NCI-H524 treated with DMSO at 0.1 percent for 48 hours (cell line): Measurements from ENCODE around the gene PRAC1.
A peak's percentile ranks its signal among the peaks of the same experiment; 100 is the strongest.

Source experiments
- DNase-seq: peaks from one replicate; lab custom pipeline; 2025; lab: John Stamatoyannopoulos, UW

PRAC1 gene

GRCh38 chr17:48704361-48705248 lies 17.7 kb downstream of the PRAC1 start:
- peak; percentile 20 for DNase-seq

DNA sequence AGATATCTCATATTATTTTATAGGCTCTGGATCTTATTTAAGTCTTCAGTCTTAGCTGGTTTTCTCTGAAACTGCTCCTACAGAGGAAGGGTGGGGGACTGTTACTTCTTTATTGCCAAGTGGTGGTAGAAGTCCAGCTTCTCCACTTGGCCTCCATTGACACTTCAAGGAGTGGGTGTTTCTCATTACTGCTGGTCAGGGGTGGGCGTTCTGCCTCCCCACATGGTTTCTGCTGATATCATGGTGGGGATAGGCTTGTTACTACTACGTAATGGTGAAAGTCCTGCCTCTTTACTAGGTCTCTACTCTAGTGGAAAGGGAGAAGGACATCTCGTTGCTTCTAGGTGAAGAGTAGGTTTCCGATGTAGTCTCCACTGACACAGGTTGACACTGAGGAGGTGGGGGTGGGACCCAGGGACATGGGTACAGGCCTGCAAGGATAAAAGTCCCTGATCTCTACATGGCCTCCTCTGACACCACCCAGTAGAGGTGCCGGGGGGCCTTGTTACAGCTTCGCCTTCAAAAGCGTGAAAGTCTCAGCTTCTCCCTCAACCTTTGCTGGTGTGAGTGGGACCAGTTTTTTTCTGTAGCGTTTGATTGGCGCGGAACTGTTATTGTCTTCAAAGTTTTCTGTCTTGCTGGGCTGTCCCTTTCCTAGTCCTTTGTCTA lies 20.3 kb downstream of the PRAC1 start:
- no peak for DNase-seq

- no peak for DNase-seq
Measured at GRCh38 chr17:48693178-48693577, 29.1 kb downstream of the PRAC1 start.

- no peak for DNase-seq
Measured at GRCh38 chr17:48692049-48692448, 30.3 kb downstream of the PRAC1 start.

GRCh38 chr17:48690655-48691054 lies 31.7 kb downstream of the PRAC1 start:
- no peak for DNase-seq

DNA sequence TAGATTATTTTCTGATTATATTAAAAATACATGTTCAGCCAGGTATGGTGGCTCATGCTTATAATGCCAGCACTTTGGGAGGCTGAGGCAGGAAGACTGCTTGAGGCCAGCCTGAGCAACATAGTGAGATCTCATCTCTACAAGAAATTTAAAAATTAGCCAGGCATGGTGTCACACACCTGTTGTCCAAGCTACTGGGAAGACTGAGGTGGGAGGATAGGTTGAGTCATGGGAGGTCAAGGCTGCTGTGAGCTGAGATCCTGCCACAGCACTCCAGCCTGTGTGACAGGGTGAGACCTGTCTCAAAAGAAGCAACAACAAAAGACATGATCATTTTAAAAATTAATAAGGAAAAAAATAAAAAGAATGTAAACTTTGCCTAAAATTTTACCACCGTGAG lies 40.7 kb downstream of the PRAC1 start:
- no peak for DNase-seq

GRCh38 chr17:48679385-48680096 lies 42.8 kb downstream of the PRAC1 start:
- no peak for DNase-seq

DNA sequence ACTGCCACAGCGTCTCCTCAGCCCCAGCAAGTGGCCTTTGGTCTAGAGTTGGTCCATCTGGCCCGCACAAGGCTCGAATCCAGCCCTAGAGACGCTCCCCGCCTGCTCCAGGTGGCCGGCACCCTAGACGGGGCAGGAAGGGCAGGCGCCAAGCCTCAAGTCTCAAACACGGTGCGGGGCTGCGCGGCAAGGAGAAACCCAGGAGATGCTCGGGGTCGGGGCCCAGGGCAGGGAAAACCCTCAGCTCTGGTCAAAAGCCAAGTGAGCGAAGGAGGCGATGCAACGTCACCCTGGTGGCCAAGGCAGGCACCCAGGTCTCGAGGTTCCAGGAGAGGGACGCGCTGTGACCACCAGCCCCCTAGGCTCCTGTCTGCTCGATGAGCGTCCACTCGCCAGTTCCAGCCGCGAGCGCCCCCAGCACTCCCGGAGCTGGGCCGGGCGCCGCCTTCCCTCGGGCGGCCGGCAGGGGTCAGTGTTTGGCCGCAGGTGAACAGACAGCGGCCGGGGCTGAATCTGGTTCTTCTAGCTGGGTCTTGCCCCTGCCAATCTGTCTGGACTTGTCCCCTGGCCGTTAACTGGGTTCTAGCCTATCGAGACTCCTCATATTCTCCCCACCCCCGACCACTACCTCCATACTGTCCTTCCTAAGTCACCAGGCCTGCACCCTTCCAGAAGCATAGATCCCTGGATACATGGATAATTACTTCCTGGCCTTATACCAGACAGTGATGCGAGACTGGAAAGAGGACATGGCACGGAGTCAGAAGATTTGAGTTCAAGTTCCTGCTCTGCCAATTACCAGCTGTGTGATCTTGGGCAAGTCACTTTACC lies 44.0 kb downstream of the PRAC1 start:
- DNase-seq = no peak

GRCh38 chr17:48676963-48677558 lies 45.3 kb downstream of the PRAC1 start:
- DNase-seq = no peak

DNA sequence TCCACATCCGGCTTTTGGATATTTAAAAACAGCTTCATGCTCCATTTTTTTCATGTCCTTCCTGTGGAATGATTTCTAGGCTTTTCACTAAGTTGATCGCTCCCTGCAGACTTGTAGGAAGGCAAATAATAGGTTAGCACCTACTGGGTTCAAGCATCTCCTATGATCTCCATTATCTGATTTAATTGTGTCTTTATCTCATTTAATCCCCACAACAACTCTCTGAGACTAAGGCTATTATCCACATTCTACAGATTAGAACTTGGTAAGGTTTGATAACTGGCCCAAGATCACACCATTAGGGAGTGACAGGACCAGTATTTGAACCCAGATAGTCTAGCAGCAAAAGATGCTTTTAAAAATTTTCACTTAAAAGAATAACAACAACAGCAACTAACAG lies 50.0 kb downstream of the PRAC1 start:
- DNase-seq = no peak
